ENCODE data around the gene PHF19. TPM values are rescaled to one million over a fixed set of nuclear protein-coding genes. Genes with fewer than 3 reads are reported as not detected.

Gene PHF19
- total RNA-seq, 4 donors from 2014 or later: 16.3 to 31.2 (median 25.3) TPM

- ATAC-seq (ENCODE audit: low FRiP score) (no peak), DNase-seq (ENCODE audit: low spot score) (no peak)
- TF ChIP-seq, protein P1, sequence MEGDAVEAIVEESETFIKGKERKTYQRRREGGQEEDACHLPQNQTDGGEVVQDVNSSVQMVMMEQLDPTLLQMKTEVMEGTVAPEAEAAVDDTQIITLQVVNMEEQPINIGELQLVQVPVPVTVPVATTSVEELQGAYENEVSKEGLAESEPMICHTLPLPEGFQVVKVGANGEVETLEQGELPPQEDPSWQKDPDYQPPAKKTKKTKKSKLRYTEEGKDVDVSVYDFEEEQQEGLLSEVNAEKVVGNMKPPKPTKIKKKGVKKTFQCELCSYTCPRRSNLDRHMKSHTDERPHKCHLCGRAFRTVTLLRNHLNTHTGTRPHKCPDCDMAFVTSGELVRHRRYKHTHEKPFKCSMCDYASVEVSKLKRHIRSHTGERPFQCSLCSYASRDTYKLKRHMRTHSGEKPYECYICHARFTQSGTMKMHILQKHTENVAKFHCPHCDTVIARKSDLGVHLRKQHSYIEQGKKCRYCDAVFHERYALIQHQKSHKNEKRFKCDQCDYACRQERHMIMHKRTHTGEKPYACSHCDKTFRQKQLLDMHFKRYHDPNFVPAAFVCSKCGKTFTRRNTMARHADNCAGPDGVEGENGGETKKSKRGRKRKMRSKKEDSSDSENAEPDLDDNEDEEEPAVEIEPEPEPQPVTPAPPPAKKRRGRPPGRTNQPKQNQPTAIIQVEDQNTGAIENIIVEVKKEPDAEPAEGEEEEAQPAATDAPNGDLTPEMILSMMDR (IDR thresholded peaks at IDR 0.05): no peak
These were observed 27.3 kb upstream of the PHF19 start for GRCh38 chr9:120904061-120904977.

DNA sequence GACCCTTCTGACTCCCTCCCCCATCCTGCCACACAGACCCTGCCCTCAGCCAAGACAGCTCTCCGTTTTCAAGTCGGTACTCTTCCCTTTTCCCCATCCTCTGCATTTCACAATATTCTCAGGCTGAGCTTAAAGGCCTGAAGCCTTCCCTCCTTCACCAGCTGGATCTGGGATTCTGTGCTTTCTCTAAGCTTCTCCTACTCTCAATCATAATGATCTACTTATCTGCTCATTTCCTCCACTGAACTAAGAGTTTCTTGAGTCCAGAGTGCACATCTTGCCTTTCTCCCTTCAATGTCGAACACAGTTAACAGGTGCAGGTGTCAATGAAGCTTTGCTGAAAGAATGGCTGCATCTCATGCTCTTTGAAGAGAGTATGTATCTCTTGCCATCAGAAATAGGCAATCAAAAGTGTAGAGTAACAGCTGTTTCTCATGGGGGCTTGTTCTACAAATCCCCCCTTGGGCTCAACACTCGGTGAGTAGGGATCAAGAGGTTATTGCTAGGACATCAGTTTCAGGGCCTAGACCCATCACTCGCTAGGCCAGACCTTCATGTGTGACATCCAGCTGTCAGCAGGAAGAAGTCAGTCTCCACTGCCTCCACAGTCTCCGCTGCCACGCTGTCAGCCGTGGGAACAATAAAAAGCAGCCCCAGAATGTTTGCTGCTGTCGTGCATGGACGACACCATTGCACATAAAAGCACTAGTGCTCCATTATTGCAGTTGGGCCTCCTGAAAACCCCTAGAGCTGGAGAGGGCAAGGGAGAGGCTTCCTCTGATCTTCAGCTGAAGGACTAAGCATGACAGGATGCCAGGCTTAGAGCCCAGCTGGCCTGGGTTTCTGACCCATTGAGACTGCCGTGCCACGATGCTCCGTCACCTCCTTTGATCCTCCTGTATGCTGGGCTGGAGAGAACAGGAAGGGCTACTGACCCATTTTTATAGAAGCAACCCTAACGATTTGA, 25.9 kb upstream of the PHF19 start:
- no peak for DNase-seq (ENCODE audit: low spot score)
- TF ChIP-seq, protein P1 (IDR thresholded peaks at IDR 0.05): no peak
- ATAC-seq (ENCODE audit: low FRiP score): no peak

DNA sequence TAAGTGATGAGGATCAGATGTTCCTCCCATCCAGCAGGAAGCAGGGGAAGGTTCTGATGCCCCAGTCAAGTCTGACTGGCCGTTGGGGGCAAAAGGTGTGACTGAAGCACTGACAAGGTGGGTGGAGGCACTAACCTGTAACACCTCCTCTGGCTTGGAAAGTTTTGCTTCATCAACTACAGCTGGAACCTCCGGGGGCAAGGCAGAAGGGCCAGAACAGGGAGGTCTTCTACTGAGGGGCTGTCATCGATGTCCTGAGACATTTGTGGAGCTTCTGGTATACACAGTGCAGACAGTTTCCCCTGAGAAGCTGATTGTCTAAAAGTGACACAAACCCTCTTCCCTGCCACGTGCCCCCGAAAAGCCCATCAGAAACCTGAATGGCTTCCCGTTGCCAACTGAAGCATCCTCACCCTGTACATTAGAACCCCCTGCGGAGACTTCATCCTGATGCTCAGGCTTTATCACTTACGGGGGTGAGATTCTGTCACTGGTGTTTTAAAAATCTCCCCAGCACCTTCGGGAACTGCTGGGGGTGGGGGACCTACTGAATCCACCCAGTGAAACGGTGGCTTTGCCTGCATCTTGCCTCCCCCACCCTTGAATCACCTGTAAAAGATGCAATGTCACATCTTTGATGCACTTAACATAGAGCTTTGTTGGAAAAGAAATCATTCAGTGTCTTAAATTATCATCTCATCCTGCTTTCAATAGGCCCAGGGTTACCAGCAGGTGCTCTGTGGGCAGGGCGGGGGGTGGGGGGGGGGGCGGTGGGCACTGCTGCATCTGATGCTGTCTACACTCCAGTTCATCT, 25.0 kb upstream of the PHF19 start:
- TF ChIP-seq, protein P1 (IDR thresholded peaks at IDR 0.05): no peak

DNA sequence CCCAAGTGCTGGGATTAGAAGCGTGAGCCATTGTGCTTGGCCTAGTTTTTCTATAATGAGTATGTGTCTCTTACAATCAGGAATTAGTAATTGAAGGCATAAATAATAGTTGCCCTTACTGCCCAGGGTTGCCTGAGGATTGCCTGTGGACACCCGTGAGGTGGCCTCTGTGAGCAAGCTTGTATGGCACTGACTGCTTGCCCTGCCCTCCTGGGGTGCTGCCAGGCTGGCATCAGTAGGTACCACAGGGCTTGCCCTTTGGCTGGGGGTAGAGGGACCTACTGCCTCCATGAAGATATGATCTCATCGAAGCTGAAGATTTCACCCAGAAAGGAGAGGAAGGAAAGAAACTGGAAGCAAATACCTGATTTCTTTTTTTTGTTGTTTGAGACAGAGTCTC, 23.8 kb upstream of the PHF19 start:
- TF ChIP-seq, protein P1 (IDR thresholded peaks at IDR 0.05): no peak
- DNase-seq (ENCODE audit: low spot score) (no peak), ATAC-seq (ENCODE audit: low FRiP score) (no peak)

More for the DNA sequence above, 25.0 kb upstream of the PHF19 start:
- no peak for ATAC-seq (ENCODE audit: low FRiP score)
- DNase-seq (ENCODE audit: low spot score): no peak

DNA sequence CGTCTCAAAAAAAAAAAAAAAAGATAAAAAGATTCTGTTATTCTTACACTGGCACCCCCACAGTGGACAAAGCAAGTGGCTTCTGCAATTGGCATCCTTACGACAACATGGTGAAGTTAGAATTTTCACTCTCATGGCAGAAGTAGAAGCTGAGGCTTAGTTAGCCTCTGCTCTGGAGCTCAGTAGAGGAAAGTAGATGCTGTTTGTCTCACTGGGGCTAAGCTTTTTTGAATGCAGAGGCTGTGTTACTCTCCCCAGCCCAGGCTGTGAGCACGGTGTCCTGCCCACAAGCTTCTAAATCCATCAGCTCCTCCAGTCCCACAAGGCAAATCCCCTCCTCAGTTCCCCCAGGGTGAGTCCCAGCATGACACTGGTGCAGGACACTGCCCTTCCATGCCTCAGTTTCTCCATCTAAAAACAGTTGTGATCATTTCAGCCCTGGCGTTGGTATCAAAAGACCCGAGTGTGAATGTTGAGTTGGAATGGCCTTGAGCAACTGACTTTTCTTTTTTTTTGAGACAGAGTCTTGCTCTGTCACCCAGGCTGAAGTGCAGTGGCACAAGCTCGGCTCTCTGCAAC, 22.6 kb upstream of the PHF19 start:
- ATAC-seq (ENCODE audit: low FRiP score): no peak
- TF ChIP-seq, protein P1 (IDR thresholded peaks at IDR 0.05): no peak
- DNase-seq (ENCODE audit: low spot score): no peak

GRCh38 chr9:120898396-120898795, 21.4 kb upstream of the PHF19 start:
- TF ChIP-seq, protein P1 (IDR thresholded peaks at IDR 0.05): no peak
- no peak for ATAC-seq (ENCODE audit: low FRiP score)

More at GRCh38 chr9:120898396-120898795, 21.4 kb upstream of the PHF19 start:
- DNase-seq (ENCODE audit: low spot score): no peak

All from omental fat pad (tissue), 4 donors.